Measurements from ENCODE around the gene LMAN2. TPM values are rescaled to one million over a fixed set of nuclear protein-coding genes. Genes with fewer than 3 reads are reported as not detected.
"Not testable (repeated sequence)": the region's sequence is repeated elsewhere in the genome, so short reads cannot be mapped to it uniquely, and the experiment has no call there.

Gene LMAN2
- total RNA-seq, 1 donor from 2014 or later = 175 TPM

DNA sequence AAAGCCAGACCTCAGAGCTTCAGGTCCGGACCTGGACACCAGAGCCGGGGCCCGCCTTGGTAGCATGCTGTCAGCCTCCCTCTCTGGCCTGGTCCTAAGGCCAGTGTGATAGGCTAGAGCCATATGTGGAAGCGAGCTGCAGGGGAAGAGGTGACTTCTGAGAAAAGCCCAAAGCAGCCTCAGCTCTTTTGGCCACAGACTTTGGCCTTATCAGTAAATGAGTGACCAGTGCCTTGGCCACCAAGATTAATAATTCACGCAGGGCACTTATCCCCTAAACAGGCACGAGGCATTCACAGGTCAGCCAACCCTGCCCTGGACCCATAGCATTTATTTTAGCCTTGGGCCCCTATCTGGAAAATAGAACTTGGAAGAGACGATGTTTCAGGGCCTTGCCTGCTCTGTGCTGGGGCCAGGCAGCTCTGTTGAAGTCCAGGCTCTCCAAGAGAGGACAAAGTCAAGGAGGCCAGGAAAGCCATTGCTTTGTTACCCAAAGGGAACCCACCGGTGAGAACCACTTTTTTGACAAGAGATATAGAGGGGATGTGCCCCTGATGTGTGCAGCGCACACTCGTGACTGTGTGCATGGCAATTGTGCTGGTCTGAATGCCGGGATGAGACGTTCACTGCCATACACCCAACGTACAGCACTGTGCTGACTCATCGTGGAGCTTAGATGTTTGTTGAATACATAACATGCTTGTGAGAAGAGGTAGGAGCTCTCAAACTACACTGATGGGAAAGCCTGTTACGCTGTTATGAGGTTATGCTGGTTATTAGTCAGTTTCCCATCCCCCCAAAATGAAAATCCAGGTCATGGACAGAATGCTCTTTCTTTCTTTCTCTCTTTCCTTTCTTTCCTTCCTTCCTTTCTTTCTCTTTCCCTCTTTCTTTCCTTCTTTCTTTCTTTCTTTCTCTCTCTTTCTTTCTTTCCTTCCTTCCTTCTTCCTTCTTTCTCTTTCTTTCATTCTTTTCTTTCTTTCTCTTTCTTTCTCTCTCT is 27.7 kb upstream of the LMAN2 start:
- peak; percentile 70 for DNase-seq (ENCODE audit: low spot score)

DNA sequence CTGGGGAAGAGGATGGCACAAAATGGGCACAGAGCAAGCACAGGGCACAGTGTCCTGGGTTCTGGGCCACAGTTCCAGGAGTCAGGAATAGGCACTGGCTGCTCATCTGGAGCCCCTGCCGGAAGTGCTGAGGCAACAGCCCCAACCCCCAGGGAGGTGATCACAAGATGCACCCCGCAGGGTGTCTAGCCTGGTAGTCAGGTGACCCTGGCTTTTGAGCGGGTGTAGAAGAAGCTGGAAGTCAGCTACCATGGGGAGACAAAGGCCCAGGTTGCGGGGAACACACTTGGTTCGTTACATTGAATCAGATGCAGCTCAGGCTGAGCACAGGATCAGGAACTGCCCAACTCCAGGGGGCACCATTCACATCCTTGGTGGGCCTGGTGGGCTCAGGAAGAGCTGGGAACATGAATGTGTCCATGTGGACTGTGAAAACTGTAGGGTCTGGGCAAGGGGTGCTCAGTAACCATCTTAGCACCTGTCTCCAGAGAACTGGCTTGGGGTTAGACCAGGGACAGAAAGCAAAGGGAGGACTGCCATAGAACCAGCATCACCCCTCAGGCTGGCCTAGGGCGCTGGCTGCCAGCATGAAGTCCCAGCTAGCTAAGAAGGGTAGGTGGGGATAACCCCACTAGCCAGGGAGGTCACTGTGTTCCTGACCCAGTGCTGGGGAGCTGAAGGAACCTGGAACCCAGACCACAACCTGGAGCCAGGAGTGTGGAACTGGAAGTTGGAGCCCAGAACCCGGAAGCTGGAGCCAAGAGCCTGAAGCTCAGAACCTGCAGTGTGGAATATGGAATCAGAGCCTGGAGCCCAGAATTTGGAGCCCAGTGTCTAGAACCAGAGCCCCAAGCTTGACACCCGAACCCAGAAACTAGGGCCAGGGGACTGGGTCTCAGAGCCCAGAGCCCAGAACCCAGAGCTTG is 26.6 kb upstream of the LMAN2 start:
- DNase-seq (ENCODE audit: low spot score) = no peak

DNA sequence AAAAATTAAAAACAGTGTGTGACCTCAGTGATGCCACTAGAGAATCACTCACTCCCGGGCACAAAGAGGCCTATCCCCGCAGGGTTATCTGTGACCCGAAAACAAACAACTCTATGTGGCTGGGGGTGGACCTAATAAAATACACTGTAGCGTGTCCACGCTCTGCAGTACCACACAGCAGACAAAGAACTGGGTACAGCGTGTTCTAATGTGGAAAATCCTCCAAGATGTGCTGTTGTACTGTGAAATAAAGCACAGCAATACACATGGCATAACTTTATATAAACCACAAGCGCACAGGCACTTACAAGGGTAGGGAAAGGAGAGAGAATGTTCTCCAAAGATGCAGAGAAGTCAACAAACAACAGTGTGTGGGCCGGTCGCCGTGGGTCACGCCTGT is 24.6 kb upstream of the LMAN2 start:
- DNase-seq (ENCODE audit: low spot score) = no peak

DNA sequence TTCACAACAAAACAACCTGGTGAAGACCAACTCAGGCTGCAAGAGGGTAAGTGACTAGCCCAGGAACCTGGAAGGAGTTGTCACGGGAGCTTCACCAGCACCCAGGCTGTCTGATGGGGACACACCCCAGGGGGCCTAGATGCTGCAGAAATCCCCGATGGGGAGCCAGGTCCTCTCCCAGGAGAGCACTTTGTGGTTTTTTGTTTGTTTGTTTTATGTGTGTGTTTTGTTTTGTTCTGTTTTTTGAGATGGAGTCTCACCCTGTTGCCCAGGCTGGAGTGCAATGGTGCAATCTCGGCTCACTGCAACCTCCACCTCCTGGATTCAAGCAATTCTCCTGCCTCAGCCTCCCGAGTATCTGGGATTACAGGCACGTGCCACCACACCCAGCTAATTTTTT is 24.0 kb upstream of the LMAN2 start:
- not testable (repeated sequence) for DNase-seq (ENCODE audit: low spot score)

DNA sequence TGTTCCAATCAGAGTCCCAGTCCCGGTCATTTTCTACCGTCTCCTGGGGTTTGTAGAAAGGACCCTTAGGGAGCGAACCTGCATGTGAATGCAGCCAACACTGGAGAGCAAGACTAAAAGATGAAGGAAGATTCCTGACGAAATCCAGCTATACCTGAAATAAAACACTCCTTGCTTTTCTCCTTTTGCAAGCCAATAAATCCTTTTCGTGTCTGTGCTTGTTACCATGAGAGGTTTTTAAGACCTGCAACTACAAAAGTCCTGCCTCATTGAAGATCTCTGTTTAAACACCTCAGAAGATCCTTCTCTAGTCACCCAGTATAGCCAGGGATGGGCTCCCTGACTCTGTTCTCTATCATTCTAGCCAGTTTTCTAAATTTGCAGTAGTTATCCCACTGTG is 22.7 kb upstream of the LMAN2 start:
- peak; percentile 40 for DNase-seq (ENCODE audit: low spot score)

DNA sequence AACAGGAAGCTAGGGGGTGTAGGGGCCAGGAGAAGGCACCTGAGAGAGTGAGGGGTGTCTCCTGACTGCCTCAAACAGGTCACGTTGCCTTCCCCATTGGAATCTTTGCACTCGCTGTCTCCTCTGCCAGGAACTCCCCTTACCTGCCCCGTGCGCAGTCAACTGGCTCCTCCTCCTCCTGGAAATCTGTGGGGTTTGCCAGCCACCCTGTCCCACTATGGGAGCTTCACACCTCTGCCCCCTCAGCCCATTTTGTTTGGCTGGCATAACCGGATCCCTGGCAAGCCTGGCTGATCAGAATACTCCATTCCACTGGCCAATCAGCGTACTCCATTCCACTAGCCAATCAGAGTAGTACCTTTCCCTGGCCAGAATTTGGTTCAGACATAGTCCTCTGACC is 22.3 kb upstream of the LMAN2 start:
- no peak for DNase-seq (ENCODE audit: low spot score)

DNA sequence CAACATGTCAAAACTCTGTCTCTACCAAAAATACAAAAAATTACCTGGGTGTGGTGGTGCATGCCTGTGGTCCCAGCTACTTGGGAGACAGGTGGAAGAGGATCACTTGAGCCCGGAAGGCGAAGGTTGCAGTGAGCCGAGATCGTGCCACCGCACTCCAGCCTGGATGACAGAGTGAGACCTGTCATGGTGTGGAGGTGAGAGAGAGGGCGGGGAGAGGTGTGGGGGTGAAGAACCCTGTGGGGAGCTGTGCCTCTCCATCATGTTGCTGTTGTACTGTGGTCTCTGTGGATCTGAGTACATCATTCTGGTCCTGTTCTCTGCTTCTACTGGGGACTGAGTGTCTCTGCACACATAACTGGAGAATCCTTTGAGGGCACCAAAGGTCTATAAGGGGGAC is 21.4 kb upstream of the LMAN2 start:
- no peak for DNase-seq (ENCODE audit: low spot score)

DNA sequence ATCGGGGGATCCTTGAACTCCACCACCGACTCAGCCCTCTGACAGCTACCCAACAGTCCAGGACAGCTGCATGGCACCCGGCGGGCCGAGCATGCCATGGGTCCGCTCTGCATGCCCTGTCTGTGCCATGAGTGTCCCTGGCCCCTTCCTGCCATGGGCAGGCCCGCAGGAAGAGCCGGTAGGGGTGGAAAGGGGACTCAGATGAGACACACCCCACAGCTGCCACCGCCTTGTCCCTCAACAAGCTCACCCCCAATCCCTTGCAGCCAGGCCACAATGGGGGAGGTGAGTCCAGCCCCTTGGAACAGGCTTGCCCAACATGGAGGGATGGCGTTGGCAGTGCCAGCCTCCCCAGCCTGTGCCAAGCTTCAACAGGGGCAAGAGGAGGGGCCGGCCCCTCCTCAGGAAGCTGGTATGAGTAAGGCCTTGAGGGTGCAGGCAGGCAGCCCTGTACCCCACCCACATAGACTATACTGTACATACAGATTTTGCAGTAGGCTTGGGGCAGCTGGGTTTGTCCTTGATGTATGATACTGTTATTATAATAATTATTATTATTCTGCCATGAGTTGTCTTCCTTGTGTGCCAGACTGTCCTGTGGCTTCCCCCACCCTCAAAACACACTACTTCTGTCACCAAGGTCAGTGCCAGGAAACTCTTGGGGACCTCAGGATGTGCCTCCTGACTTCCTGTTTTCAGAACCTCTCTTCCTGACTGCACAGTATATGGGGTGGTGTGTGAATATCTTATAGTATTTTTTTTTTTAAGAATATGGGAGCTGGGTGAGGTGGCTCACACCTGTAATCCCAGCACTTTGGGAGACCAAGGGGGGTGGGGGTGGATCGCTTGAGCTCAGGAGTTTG is 20.8 kb upstream of the LMAN2 start:
- DNase-seq (ENCODE audit: low spot score) = no peak

DNA sequence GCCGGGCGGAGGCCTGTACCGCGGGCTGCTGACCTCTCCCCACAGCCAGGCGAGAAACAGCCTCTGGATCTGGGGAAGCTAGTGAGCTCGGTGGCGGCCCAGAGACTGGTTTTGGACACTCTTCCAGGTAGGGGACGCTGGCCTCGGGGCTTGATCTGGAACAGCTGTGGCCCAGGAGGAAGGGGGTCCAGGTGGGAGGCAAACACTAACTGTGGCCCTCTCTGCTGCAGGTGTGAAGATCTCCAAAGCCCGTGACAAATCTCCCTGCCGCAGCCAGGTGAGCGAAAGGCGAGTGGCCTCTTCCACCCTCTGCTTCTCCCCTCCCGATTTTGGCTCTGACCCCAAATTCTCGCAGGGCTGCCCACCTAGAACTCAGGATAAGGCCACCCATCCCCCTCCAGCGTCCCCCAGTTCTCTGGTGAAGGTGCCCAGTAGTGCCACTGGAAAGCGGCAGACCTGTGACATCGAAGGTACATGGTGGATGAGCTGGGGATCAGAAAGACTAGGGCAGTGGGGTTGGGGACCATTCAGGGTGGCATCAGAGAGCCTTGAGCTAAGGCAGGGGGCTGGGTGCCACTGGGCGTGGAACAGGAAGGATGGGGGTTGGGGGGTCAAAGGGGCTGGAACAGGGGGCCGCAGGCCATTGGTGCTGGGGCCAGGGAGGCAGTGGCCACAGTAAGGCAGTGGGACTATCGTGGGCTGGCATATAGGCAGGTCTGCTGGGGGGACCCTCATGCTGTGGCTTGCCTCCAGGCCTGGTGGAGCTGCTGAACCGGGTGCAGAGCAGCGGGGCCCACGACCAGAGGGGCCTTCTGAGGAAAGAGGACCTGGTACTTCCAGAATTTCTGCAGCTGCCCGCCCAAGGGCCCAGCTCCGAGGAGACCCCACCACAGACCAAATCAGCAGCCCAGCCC is 19.9 kb upstream of the LMAN2 start:
- DNase-seq (ENCODE audit: low spot score) = no peak

DNA sequence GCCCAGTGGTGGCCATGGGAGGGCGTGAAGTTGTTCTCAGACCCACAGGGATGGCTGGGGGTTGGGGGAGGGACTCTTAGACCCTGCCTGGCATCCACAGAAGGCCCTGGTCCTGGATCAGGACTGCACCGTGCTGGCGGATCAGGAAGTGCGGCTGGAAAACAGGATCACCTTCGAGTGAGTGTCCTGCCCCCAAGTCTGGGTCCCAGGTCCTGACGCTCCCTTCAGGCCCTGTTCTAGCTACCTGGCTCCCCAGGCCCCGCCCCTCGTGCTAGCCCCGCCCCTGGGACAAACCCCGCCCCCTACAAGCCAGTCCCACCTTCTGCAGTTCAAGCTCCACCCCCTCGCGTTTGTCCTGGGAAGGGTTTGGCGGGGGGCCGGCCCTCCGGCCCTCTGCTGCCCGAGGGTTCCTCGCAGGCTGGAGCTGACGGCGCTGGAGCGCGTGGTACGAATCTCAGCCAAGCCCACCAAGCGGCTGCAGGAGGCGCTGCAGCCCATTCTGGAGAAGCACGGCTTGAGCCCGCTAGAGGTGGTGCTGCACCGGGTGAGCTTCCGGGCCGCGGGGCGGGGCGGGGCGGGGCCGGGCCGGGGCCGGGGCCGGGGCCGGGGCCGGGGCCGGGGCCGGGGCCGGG is 19.1 kb upstream of the LMAN2 start:
- DNase-seq (ENCODE audit: low spot score) = peak; percentile 79

DNA sequence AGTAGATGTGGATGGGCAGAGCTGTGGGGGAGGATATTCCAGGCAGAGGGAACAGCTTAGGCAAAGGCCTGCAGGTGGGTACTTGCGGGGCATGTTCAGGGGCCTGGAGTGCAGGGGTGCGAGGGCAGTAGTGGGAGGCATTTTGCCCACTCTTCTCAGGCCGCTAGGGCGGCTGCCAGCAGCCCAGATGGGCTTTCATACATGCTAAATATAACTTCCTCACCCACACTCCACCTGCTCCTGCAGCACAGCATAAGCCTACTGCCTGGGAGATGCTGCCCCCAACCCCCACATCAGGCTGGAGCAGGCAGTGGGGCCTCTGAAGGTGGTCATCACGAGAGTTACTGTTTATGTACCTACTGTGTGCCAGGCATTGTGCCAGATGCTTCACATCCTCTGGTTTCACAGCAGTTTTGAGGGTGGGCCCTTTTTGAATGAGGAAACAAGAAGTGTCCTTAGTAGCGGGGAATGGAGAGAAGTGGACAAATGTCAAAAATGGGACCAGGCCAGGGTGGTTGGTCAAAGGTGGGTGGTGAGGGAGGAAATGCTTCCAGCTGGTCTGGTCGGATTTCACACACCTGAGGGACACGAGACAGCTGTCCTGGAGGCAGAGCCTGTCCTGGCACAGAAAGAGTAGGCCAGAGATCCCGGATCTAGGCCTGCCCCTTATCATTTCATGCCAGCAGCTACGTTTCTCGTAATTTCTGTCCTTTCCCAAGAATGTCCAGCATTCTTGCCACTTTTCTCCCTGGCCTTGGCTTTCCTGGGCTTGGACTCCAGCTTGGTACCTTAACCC is 18.4 kb upstream of the LMAN2 start:
- no peak for DNase-seq (ENCODE audit: low spot score)

DNA sequence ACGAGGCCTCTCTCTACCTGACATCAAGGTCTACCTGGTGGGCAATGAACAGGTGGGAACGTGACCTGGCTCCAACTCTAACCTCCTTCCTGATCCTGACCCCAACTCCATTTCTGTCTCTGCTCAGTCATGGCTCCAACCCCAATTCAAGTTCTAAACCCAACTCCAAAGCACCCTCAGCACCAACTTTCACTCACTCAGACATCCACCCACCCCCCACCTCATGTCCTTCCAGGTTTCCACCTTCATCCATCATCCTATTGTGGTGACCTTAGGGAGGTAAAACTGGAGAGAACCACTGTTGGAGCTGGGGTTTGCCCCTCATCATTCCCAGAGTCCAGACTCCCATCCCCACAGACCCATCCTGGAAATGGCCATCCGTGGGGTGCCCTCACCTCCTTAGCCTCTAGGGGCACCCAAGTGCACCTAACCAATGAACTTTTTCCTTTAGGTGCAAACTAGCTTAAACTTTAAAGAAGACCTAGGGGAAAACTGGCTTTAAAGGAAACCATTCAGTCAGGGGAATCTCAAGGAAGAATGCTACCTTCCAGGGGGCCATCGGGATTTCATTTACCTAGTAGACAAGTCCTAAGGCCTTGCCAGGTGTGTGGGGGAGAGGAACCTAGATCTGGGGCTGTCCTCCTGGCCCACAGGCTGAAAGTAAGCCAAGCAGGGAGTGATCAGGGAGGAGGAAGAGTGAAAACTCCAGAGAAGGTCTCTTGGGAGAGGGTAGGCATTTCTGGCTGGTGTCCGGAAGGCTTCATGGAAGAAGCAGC is 17.6 kb upstream of the LMAN2 start:
- DNase-seq (ENCODE audit: low spot score) = no peak

DNA sequence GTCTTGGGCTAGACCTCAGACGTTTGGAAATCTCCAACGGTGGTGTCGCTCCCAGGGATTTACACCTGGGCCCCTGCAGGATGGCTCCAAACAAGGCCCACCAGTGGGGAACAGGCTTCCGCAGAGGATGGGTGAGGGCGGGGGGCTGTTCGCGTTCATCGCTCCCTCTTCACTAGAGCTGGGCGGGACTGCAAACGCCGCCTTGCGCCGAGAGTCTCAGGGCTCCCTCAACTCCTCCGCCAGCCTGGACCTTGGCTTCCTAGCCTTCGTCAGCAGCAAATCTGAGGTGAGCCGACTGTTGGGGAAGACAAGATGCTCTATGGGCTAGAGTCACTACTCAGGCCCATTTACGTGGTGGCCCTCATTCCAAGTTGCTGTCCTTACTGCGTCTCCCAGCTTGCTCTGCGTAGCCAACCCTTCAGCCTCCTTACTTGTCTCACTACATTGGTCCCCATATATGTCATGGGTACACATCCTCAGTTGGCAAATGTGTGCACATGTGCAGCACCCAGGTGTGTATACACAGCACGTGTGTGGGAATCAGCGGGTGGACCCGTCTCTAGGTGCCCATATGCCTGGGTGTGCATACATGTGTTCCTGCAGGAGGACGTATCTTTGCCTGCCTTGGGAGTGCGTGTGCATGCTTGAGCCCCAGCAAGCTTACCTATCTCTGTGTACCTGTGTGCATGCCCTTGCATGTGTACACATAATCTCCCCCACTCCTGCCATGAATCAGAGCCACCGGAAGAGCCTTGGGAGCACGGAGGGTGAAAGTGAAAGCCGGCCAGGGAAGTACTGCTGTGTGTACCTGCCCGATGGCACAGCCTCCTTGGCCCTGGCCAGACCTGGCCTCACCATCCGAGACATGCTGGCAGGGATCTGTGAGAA is 16.8 kb upstream of the LMAN2 start:
- no peak for DNase-seq (ENCODE audit: low spot score)

DNA sequence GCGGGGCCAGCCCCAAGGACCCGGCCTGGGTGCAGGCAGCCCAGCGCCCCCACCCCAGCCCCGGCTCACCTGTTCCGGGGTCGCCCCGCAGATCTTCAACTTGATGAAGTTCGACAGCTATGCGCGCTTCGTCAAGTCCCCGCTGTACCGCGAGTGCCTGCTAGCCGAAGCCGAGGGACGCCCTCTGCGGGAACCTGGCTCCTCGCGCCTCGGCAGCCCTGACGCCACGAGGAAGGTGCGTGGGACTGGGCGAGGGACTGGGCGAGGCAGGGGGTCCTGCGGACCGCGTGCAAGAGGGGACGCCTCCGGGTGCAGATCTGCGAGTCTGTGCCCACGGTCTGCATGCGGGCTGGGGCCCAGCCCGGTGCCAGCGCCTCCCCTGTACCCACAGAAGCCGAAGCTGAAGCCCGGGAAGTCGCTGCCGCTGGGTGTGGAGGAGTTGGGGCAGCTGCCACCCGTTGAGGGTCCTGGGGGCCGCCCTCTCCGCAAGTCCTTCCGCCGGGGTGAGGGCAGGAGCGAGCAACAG is 15.9 kb upstream of the LMAN2 start:
- no peak for DNase-seq (ENCODE audit: low spot score)

DNA sequence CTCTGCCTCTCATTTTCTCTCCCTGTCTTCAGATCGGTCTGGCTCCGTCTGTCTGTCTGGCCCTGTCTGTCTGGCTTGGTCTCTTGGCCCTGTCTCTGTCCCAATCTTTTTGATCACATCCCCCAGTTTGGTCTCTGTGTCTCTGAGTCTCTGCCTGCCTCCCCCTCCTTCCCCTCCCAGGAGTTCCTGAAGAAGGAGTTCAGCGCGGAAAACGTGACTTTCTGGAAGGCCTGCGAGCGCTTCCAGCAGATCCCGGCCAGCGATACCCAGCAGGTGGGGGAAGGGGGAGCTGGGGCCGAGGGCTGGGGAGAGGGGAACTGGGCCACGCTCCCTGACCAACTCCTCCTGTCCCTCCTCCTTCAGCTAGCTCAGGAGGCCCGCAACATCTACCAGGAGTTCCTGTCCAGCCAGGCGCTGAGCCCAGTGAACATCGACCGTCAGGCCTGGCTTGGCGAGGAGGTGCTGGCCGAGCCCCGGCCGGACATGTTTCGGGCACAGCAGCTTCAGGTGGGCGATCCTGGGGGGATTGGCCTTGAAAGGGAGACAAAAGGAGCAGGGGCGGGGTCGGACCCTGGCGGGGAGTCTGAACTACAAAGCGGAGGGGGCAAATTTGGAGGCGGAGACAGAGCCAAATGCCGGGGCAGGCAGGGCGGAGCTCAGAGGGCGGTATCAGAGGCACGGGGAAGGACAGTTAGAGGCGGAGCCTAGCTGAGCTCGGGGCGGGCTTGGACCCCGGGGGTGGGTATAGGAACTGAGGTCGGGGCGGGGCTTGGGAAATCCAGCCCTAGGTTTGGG is 15.3 kb upstream of the LMAN2 start:
- DNase-seq (ENCODE audit: low spot score) = peak; percentile 97

Data from umbilical cord (tissue), 2 donors.